ENCODE measurements around the gene ZDHHC17. TPM values are rescaled to one million over a fixed set of nuclear protein-coding genes. Genes with fewer than 3 reads are reported as not detected.

Gene ZDHHC17
- total RNA-seq, 1 donor from 2014 or later, result 70.8 TPM

- ChIA-PET CTCF (no interaction called here), POLR2A (interaction anchor here (1.0 kb wide), 1 partner anchor 9 kb away, joined by 3 read pairs; no protein-coding TSS in a partner anchor)
- Mint-ChIP-seq H3K9me3 (no peaks in the 10 kb centered on the region), H3K36me3 (ENCODE audit: low read depth) (no peaks in the 10 kb centered on the region), H3K27ac (no peak overlapping the region), H3K27me3 (peaks cover 13% of the 10 kb centered on the region), H3K4me3 (no peak overlapping the region), H3K4me1 (no peaks in the 10 kb centered on the region)
- ATAC-seq (ENCODE audit: low read depth), result no peak
- intact Hi-C loops (cut with micrococcal nuclease), result no loop called here
- no peak for DNase-seq
- no peak for TF ChIP-seq CTCF (IDR thresholded peaks at IDR 0.05)
These were observed 16.7 kb upstream of the ZDHHC17 start for GRCh38 chr12:76747245-76747644.

- H3K27ac Mint-ChIP-seq, result no peak overlapping the region
- ChIA-PET POLR2A (interaction anchor here (0.8 kb wide), 1 partner anchor 9 kb away, joined by 3 read pairs; no protein-coding TSS in a partner anchor), CTCF (no interaction called here)
- H3K27me3 Mint-ChIP-seq, result peaks cover 5% of the 10 kb centered on the region
- no peak overlapping the region for H3K4me3 Mint-ChIP-seq
- no peaks in the 10 kb centered on the region for H3K9me3 Mint-ChIP-seq
- TF ChIP-seq CTCF (IDR thresholded peaks at IDR 0.05), result no peak
- no peaks in the 10 kb centered on the region for H3K4me1 Mint-ChIP-seq
- no peaks in the 10 kb centered on the region for H3K36me3 Mint-ChIP-seq (ENCODE audit: low read depth)
- ATAC-seq (ENCODE audit: low read depth), result no peak
- intact Hi-C loops (cut with micrococcal nuclease), result no loop called here
- DNase-seq, result no peak
These were observed 8.0 kb upstream of the ZDHHC17 start for GRCh38 chr12:76755829-76756379.

GRCh38 chr12:76757694-76758093, 6.2 kb upstream of the ZDHHC17 start:
- POLR2A ChIA-PET, result no interaction called here

GRCh38 chr12:76762601-76762980, 1.3 kb upstream of the ZDHHC17 start:
- ChIA-PET CTCF (interaction anchor here (2.4 to 2.7 kb wide), 2 partner anchors 14 to 28 kb away, joined by 8 to 10 read pairs; no protein-coding TSS in a partner anchor), POLR2A (interaction anchor here (0.6 to 2.2 kb wide), 6 partner anchors 9 to 1251 kb away, joined by 3 to 8 read pairs (median 4); partner anchors contain the start of genes BBS10, KRR1 and NAP1L1)
- peak overlapping the region; percentile 97 for H3K4me3 Mint-ChIP-seq
- H3K36me3 Mint-ChIP-seq (ENCODE audit: low read depth), result peaks cover 6% of the 10 kb centered on the region
- H3K27ac Mint-ChIP-seq, result peak overlapping the region; percentile 70
- H3K4me1 Mint-ChIP-seq, result peaks cover 38% of the 10 kb centered on the region
- intact Hi-C loops (cut with micrococcal nuclease), result loop anchor here (5.0 to 10.0 kb wide), 5 partner anchors 115 to 1280 kb away; partner anchors contain the start of genes CSRP2, E2F7, GLIPR1 and PHLDA1
- ATAC-seq (ENCODE audit: low read depth), result no peak
- TF ChIP-seq CTCF (IDR thresholded peaks at IDR 0.05), result no peak
- no peaks in the 10 kb centered on the region for H3K9me3 Mint-ChIP-seq
- H3K27me3 Mint-ChIP-seq, result peaks cover 1% of the 10 kb centered on the region
- no peak for DNase-seq

More at GRCh38 chr12:76757694-76758093, 6.2 kb upstream of the ZDHHC17 start:
- CTCF ChIA-PET, result no interaction called here
- TF ChIP-seq CTCF (IDR thresholded peaks at IDR 0.05), result no peak
- Mint-ChIP-seq H3K4me3 (no peak overlapping the region), H3K27me3 (peaks cover 5% of the 10 kb centered on the region), H3K27ac (no peak overlapping the region), H3K4me1 (no peaks in the 10 kb centered on the region), H3K9me3 (no peaks in the 10 kb centered on the region), H3K36me3 (ENCODE audit: low read depth) (no peaks in the 10 kb centered on the region)
- intact Hi-C loops (cut with micrococcal nuclease), result no loop called here
- ATAC-seq (ENCODE audit: low read depth) (no peak), DNase-seq (no peak)

- no peaks in the 10 kb centered on the region for H3K27me3 Mint-ChIP-seq
- peak overlapping the region; percentile 96 for H3K27ac Mint-ChIP-seq
- no peak for ATAC-seq (ENCODE audit: low read depth)
- intact Hi-C loops (cut with micrococcal nuclease), result loop anchor here (1.0 to 10.0 kb wide), 14 partner anchors 8 to 1374 kb away; partner anchors contain the start of genes BBS10, CSRP2, E2F7 and GLIPR1
- peaks cover 46% of the 10 kb centered on the region for H3K4me1 Mint-ChIP-seq
- peaks cover 6% of the 10 kb centered on the region for H3K36me3 Mint-ChIP-seq (ENCODE audit: low read depth)
- no peak for TF ChIP-seq CTCF (IDR thresholded peaks at IDR 0.05)
- no peaks in the 10 kb centered on the region for H3K9me3 Mint-ChIP-seq
- H3K4me3 Mint-ChIP-seq, result peak overlapping the region; percentile 97
- ChIA-PET CTCF (interaction anchor here (2.7 kb wide), 1 partner anchor 12 kb away, joined by 10 read pairs; no protein-coding TSS in a partner anchor), POLR2A (interaction anchor here (0.5 to 2.2 kb wide), 4 partner anchors 13 to 681 kb away, joined by 3 to 9 read pairs (median 6); partner anchors contain the start of genes NAP1L1 and OSBPL8)
- DNase-seq, result no peak
These were observed 941 bp downstream of the ZDHHC17 start for GRCh38 chr12:76764856-76765255.

Data from activated B cell treated with CpG ODN at 0.5 μM for 24 hours (primary cell).